Hepatocyte (in vitro differentiated cells): Measurements from ENCODE around the gene CBR4. TPM values are rescaled to one million over a fixed set of nuclear protein-coding genes. Genes with fewer than 3 reads are reported as not detected.

ENCODE experiments used
- DNase-seq: peaks from one replicate; pipeline ENCODE4 v3.0.0-alpha.2; 2016; ENCODE audit warnings: low spot score
- H2AFZ ChIP-seq: fragments of 200-600 bp; sonication (generic); 2 replicates; pipeline ENCODE4 v1.6.0; 2016; ENCODE audit warnings: antibody characterized with exemption, mild to moderate bottlenecking
- H3K27ac ChIP-seq: fragments of 200-600 bp; sonication (generic); 2 replicates; pipeline ENCODE4 v1.5.1; 2016; ENCODE audit warnings: mild to moderate bottlenecking
- H3K27me3 ChIP-seq: fragments of 200-600 bp; sonication (generic); 2 replicates; pipeline ENCODE4 v1.6.1; 2016
- H3K36me3 ChIP-seq: fragments of 200-600 bp; sonication (generic); replicated peaks from 2 replicates; pipeline ENCODE4 v1.5.1; 2016; ENCODE audit warnings: low read depth; ENCODE audit not compliant: insufficient read depth
- H3K4me1 ChIP-seq: fragments of 200-600 bp; sonication (generic); 2 replicates; pipeline ENCODE4 v1.5.1; 2016; ENCODE audit warnings: mild to moderate bottlenecking, moderate library complexity; ENCODE audit not compliant: insufficient read depth
- H3K4me2 ChIP-seq: fragments of 200-600 bp; sonication (generic); 2 replicates; pipeline ENCODE4 v1.6.0; 2016
- H3K4me3 ChIP-seq: fragments of 200-600 bp; sonication (generic); 2 replicates; pipeline ENCODE4 v1.5.1; 2016; ENCODE audit warnings: mild to moderate bottlenecking
- H3K79me2 ChIP-seq: fragments of 200-600 bp; sonication (generic); 2 replicates; pipeline ENCODE4 v1.6.0; 2017; ENCODE audit warnings: mild to moderate bottlenecking
- H3K9me2 ChIP-seq: fragments of 200-600 bp; sonication (generic); replicated peaks from 2 replicates; pipeline ENCODE4 v1.6.0; 2017; ENCODE audit warnings: mild to moderate bottlenecking; ENCODE audit not compliant: insufficient read depth
- H3K9me3 ChIP-seq: fragments of 200-600 bp; sonication (generic); 2 replicates; pipeline ENCODE4 v1.5.1; 2016; ENCODE audit warnings: low read depth, mild to moderate bottlenecking
- H4K20me1 ChIP-seq: fragments of 200-600 bp; sonication (generic); 2 replicates; pipeline ENCODE4 v1.6.0; 2016; ENCODE audit warnings: mild to moderate bottlenecking; ENCODE audit not compliant: insufficient read depth, poor library complexity, severe bottlenecking
- CTCF ChIP-seq: fragments of 200-600 bp; sonication (generic); IDR thresholded peaks from 2 replicates; pipeline ENCODE4 v1.5.1; 2016; ENCODE audit warnings: antibody characterized with exemption, mild to moderate bottlenecking; ENCODE audit not compliant: poor library complexity
- EZH2 ChIP-seq: fragments of 200-600 bp; sonication (generic); IDR thresholded peaks from 2 replicates; pipeline ENCODE4 v1.6.1; 2016; ENCODE audit warnings: antibody characterized with exemption, mild to moderate bottlenecking, borderline replicate concordance
- EZH2phosphoT487 ChIP-seq: fragments of 200-600 bp; sonication (generic); IDR thresholded peaks from one replicate; pipeline ENCODE4 v1.6.1; 2018; ENCODE audit warnings: antibody characterized with exemption, mild to moderate bottlenecking, low read depth, moderate library complexity; ENCODE audit not compliant: unreplicated experiment, severe bottlenecking
- WGBS: methylation state at CpG from one replicate; pipeline ENCODE4 v1.1.6; 2016; ENCODE audit warnings: low lambda C conversion rate; ENCODE audit errors: missing lambda C conversion rate; 5-methylcytosine and 5-hydroxymethylcytosine counted together
- polyA plus RNA-seq: library from polyadenylated mRNA; unstranded; fragments of >200 nt; fragmentation: Nextera tagmentation; extraction: Ambion mirVana; gene quantifications from 2 replicates; pipeline ENCODE4 v1.2.1, GENCODE V29; 2016
- total RNA-seq: library from RNA; depleted of rRNA; stranded (reverse); fragments of >200 nt; gene quantifications from 2 replicates; pipeline ENCODE4 v1.2.3, GENCODE V29; 2014

The CBR4 gene
- total and polyA plus RNA-seq, 2 experiments from 2014 or later: 18.5 to 26.9 TPM

GRCh38 chr4:169017971-169018370, 7.9 kb upstream of the CBR4 start:
- Histone ChIP-seq H3K4me2 (no peak overlapping the region), H2AFZ (no peak overlapping the region)

GRCh38 chr4:169015186-169015623, 5.2 kb upstream of the CBR4 start:
- TF ChIP-seq EZH2 (no peak), CTCF (no peak), EZH2phosphoT487 (no peak)
- no peak for DNase-seq
- 49% methylated on average over 5 of the region's 5 CpGs for WGBS

More at GRCh38 chr4:169017971-169018370, 7.9 kb upstream of the CBR4 start:
- H3K27ac ChIP-seq: no peak overlapping the region
- H3K36me3 ChIP-seq: no peaks in the 10 kb centered on the region
- no peaks in the 10 kb centered on the region for H3K79me2 ChIP-seq
- DNase-seq: no peak
- H4K20me1 ChIP-seq: no peaks in the 10 kb centered on the region
- 70% methylated on average over 5 of the region's 5 CpGs for WGBS
- H3K9me2 ChIP-seq: no peaks in the 10 kb centered on the region
- H3K27me3 ChIP-seq: no peaks in the 10 kb centered on the region
- H3K9me3 ChIP-seq: no peaks in the 10 kb centered on the region
- no peak overlapping the region for H3K4me3 ChIP-seq
- no peaks in the 10 kb centered on the region for H3K4me1 ChIP-seq
- TF ChIP-seq CTCF (no peak), EZH2 (no peak), EZH2phosphoT487 (no peak)

GRCh38 chr4:169014586-169014985, 4.5 kb upstream of the CBR4 start:
- DNase-seq: no peak
- Histone ChIP-seq H3K27me3 (no peaks in the 10 kb centered on the region), H3K4me2 (no peak overlapping the region), H3K27ac (no peak overlapping the region), H3K4me3 (no peak overlapping the region), H3K79me2 (no peaks in the 10 kb centered on the region), H3K36me3 (no peaks in the 10 kb centered on the region), H2AFZ (no peak overlapping the region), H3K4me1 (no peaks in the 10 kb centered on the region), H3K9me3 (no peaks in the 10 kb centered on the region), H3K9me2 (no peaks in the 10 kb centered on the region), H4K20me1 (no peaks in the 10 kb centered on the region)
- 47% methylated on average over 2 of the region's 2 CpGs for WGBS
- TF ChIP-seq CTCF (no peak), EZH2phosphoT487 (no peak), EZH2 (no peak)

More at GRCh38 chr4:169015186-169015623, 5.2 kb upstream of the CBR4 start:
- Histone ChIP-seq H3K9me3 (no peaks in the 10 kb centered on the region), H3K4me3 (no peak overlapping the region), H4K20me1 (no peaks in the 10 kb centered on the region), H3K9me2 (no peaks in the 10 kb centered on the region), H3K4me2 (no peak overlapping the region), H3K27me3 (no peaks in the 10 kb centered on the region), H3K27ac (peak overlapping the region; percentile 68), H3K36me3 (no peaks in the 10 kb centered on the region), H3K79me2 (no peaks in the 10 kb centered on the region), H2AFZ (no peak overlapping the region), H3K4me1 (no peaks in the 10 kb centered on the region)

GRCh38 chr4:169013396-169013795, 3.3 kb upstream of the CBR4 start:
- Histone ChIP-seq H3K79me2 (peaks cover 12% of the 10 kb centered on the region), H3K4me3 (no peak overlapping the region), H3K27me3 (no peaks in the 10 kb centered on the region), H3K9me3 (no peaks in the 10 kb centered on the region), H3K36me3 (no peaks in the 10 kb centered on the region), H4K20me1 (no peaks in the 10 kb centered on the region), H3K4me1 (peaks cover 10% of the 10 kb centered on the region), H2AFZ (no peak overlapping the region), H3K4me2 (no peak overlapping the region), H3K9me2 (no peaks in the 10 kb centered on the region), H3K27ac (no peak overlapping the region)
- DNase-seq: no peak
- TF ChIP-seq EZH2phosphoT487 (no peak), EZH2 (no peak), CTCF (no peak)
- 70% methylated on average over 1 of the region's 1 CpG for WGBS
